Fibroblast of pulmonary artery (primary cell): ENCODE measurements around the gene WDR91.

Experiments
- DNase-seq: peaks from one replicate; pipeline ENCODE4 v3.0.0-alpha.2; 2010; ENCODE audit warnings: low read depth
- H3K4me3 ChIP-seq: replicated peaks from 2 replicates; pipeline ENCODE4 v1.5.1; 2011; ENCODE audit warnings: low read depth, mild to moderate bottlenecking, control low read depth, low read length, moderate library complexity
- CTCF ChIP-seq: IDR thresholded peaks from 2 replicates; pipeline ENCODE4 v1.5.1; 2011; ENCODE audit warnings: mild to moderate bottlenecking, control low read depth, low read length, inconsistent platforms; ENCODE audit errors: missing control alignments

WDR91 gene

GRCh38 chr7:135206941-135207391 lies 4.4 kb downstream of the WDR91 start:
- H3K4me3 ChIP-seq: no peak overlapping the region
- TF ChIP-seq CTCF: no peak
- DNase-seq: no peak

GRCh38 chr7:135205850-135206249 lies 5.5 kb downstream of the WDR91 start:
- no peak for DNase-seq
- no peak overlapping the region for H3K4me3 ChIP-seq
- no peak for TF ChIP-seq CTCF

- TF ChIP-seq CTCF: no peak
- H3K4me3 ChIP-seq: no peak overlapping the region
- no peak for DNase-seq
These were observed 6.5 kb downstream of the WDR91 start for GRCh38 chr7:135204876-135205275.

GRCh38 chr7:135204341-135204749 lies 7.0 kb downstream of the WDR91 start:
- no peak for TF ChIP-seq CTCF
- peak; percentile 50 for DNase-seq
- no peak overlapping the region for H3K4me3 ChIP-seq

GRCh38 chr7:135201350-135201749 lies 10.0 kb downstream of the WDR91 start:
- no peak for DNase-seq
- no peak for TF ChIP-seq CTCF
- no peak overlapping the region for H3K4me3 ChIP-seq

GRCh38 chr7:135200821-135201331 lies 10.4 kb downstream of the WDR91 start:
- TF ChIP-seq CTCF: no peak
- no peak overlapping the region for H3K4me3 ChIP-seq
- DNase-seq: no peak

- no peak overlapping the region for H3K4me3 ChIP-seq
- no peak for DNase-seq
These were observed 11.9 kb downstream of the WDR91 start for GRCh38 chr7:135199439-135199838.

More at GRCh38 chr7:135199439-135199838, 11.9 kb downstream of the WDR91 start:
- TF ChIP-seq CTCF: no peak
